NT2/D1 (cell line): ENCODE measurements around the gene ZNF774.

ENCODE experiments used
- SUZ12 ChIP-seq: IDR thresholded peaks from 2 replicates; pipeline ENCODE4 v1.6.1; 2011; ENCODE audit not compliant: insufficient read length, insufficient read depth; ENCODE audit errors: extremely low read depth
- YY1 ChIP-seq: IDR thresholded peaks from 2 replicates; pipeline ENCODE4 v1.6.1; 2011; ENCODE audit not compliant: insufficient read length, insufficient read depth
- ZNF274 ChIP-seq: IDR thresholded peaks from 2 replicates; pipeline ENCODE4 v1.6.1; 2011; ENCODE audit warnings: mild to moderate bottlenecking, low read depth, low read length

DNA sequence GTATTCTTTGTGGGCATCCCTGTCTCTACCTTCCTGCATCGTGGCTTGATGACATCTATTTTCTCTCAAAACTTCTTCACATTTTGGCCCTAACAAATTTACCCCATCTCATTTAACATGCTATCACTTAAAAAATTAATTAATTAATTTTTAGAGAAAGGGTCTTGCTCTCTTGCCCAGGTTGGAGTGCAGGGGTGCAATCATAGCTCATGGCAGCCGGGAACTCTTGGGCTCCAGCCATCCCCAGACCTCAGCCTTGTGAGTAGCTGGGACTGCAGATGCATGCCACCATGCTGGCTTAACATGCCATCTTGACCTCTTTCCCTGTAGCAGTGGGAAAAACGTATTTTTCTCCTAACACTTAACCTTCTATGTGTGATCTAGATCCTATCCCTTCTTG, 56.6 kb downstream of the ZNF774 start:
- TF ChIP-seq SUZ12, result no peak
- TF ChIP-seq YY1, result no peak
- no peak for TF ChIP-seq ZNF274
